ENCODE measurements around the gene PFKFB4. TPM values are rescaled to one million over a fixed set of nuclear protein-coding genes. Genes with fewer than 3 reads are reported as not detected.

The PFKFB4 gene
- polyA plus RNA-seq, 1 of the 3 experiments (the other 2 are of a cell fraction): 5.7 TPM

DNA sequence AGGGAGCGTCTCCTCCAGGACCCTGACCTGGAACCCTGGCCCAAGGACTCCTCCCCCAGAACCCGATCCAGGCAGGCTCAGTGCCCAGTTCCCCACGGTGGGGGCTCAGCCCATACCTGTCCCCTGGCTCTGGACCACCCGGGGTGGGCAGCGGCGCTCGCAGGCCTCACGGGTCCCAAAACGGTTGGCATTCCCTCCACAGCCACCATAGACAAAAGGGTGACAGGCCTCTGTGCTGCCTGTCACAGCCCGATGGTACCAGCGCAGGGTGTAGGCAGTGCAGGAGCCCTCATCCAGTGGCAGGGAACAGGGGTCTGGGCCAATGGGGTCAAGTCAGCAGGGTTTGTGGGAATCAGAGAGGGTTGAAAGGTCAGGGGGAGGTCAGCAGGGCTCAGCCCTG lies 8.1 kb upstream of the PFKFB4 start:
- H3K27me3 ChIP-seq (ENCODE audit: insufficient read depth): no peaks in the 10 kb centered on the region
- TF ChIP-seq SMC3 (IDR thresholded peaks at IDR 0.05; ENCODE audit: low read depth, low read length) (no peak), ELF1 (IDR thresholded peaks at IDR 0.05) (no peak), GATA2 (CRISPR knock-in tag; IDR thresholded peaks at IDR 0.05) (no peak), RCOR1 (IDR thresholded peaks at IDR 0.05; ENCODE audit: low read length) (no peak), MXI1 (IDR thresholded peaks at IDR 0.05; ENCODE audit: low read depth, low read length) (no peak), MEF2A (IDR thresholded peaks at IDR 0.05; ENCODE audit: borderline replicate concordance, low read depth) (no peak), SIN3A (IDR thresholded peaks at IDR 0.05; ENCODE audit: borderline replicate concordance, low read depth, low read length) (no peak), EZH2phosphoT487 (IDR thresholded peaks at IDR 0.05; ENCODE audit: borderline replicate concordance, low read depth) (no peak), TEAD4 (IDR thresholded peaks at IDR 0.05; ENCODE audit: borderline replicate concordance, insufficient read depth) (no peak), RAD21 (IDR thresholded peaks at IDR 0.05; ENCODE audit: low read length) (no peak), FOXM1 (IDR thresholded peaks at IDR 0.05; ENCODE audit: low read depth) (no peak), TCF12 (IDR thresholded peaks at IDR 0.05) (no peak), NFIC (IDR thresholded peaks at IDR 0.05; ENCODE audit: borderline replicate concordance) (no peak)
- TF ChIP-seq, protein P1, sequence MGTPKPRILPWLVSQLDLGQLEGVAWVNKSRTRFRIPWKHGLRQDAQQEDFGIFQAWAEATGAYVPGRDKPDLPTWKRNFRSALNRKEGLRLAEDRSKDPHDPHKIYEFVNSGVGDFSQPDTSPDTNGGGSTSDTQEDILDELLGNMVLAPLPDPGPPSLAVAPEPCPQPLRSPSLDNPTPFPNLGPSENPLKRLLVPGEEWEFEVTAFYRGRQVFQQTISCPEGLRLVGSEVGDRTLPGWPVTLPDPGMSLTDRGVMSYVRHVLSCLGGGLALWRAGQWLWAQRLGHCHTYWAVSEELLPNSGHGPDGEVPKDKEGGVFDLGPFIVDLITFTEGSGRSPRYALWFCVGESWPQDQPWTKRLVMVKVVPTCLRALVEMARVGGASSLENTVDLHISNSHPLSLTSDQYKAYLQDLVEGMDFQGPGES (IDR thresholded peaks at IDR 0.05; ENCODE audit: low read depth, low read length): no peak
- TF ChIP-seq, protein P2, sequence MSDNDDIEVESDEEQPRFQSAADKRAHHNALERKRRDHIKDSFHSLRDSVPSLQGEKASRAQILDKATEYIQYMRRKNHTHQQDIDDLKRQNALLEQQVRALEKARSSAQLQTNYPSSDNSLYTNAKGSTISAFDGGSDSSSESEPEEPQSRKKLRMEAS (IDR thresholded peaks at IDR 0.05; ENCODE audit: low read depth): no peak
- TF ChIP-seq, protein P3, sequence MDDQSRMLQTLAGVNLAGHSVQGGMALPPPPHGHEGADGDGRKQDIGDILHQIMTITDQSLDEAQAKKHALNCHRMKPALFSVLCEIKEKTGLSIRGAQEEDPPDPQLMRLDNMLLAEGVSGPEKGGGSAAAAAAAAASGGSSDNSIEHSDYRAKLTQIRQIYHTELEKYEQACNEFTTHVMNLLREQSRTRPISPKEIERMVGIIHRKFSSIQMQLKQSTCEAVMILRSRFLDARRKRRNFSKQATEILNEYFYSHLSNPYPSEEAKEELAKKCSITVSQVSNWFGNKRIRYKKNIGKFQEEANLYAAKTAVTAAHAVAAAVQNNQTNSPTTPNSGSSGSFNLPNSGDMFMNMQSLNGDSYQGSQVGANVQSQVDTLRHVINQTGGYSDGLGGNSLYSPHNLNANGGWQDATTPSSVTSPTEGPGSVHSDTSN (IDR thresholded peaks at IDR 0.05): no peak
- TF ChIP-seq, protein P4, sequence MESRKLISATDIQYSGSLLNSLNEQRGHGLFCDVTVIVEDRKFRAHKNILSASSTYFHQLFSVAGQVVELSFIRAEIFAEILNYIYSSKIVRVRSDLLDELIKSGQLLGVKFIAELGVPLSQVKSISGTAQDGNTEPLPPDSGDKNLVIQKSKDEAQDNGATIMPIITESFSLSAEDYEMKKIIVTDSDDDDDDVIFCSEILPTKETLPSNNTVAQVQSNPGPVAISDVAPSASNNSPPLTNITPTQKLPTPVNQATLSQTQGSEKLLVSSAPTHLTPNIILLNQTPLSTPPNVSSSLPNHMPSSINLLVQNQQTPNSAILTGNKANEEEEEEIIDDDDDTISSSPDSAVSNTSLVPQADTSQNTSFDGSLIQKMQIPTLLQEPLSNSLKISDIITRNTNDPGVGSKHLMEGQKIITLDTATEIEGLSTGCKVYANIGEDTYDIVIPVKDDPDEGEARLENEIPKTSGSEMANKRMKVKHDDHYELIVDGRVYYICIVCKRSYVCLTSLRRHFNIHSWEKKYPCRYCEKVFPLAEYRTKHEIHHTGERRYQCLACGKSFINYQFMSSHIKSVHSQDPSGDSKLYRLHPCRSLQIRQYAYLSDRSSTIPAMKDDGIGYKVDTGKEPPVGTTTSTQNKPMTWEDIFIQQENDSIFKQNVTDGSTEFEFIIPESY (IDR thresholded peaks at IDR 0.05; ENCODE audit: borderline replicate concordance, low read depth): no peak
- TF ChIP-seq, protein P5, sequence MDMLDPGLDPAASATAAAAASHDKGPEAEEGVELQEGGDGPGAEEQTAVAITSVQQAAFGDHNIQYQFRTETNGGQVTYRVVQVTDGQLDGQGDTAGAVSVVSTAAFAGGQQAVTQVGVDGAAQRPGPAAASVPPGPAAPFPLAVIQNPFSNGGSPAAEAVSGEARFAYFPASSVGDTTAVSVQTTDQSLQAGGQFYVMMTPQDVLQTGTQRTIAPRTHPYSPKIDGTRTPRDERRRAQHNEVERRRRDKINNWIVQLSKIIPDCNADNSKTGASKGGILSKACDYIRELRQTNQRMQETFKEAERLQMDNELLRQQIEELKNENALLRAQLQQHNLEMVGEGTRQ (IDR thresholded peaks at IDR 0.05; ENCODE audit: borderline replicate concordance, low read depth, low read length): no peak
- 90% methylated on average over 6 of the region's 11 CpGs for WGBS (ENCODE audit: low lambda C conversion rate)
- DNase-seq: no peak
- H4K20me1 ChIP-seq (ENCODE audit: insufficient read depth): no peaks in the 10 kb centered on the region
- H3K4me1 ChIP-seq (ENCODE audit: control insufficient read depth in 1 of 2, insufficient read depth in 2 of 2, low read depth in 1 of 2, low read length in 1 of 2): peaks cover 49 to 67% of the 10 kb centered on the region in 2 experiments; a peak in 3 of 4 replicates
- H3K9me3 ChIP-seq: no peaks in the 10 kb centered on the region
- POLR2A ChIA-PET: no interaction called here
- H3F3A ChIP-seq (replicated peaks; ENCODE audit: insufficient read depth): peaks cover 22% of the 10 kb centered on the region
- peak overlapping the region; percentile 57 for H3K9ac ChIP-seq
- H3K4me2 ChIP-seq: peak overlapping the region; percentile 65; the same call in 1 of the 2 replicates
- no peaks in the 10 kb centered on the region for H3K36me3 ChIP-seq (replicated peaks in 1 of 2; ENCODE audit: control insufficient read depth in 1 of 2, insufficient read depth in 2 of 2, low read length in 1 of 2)
- peak overlapping the region; percentile 7 to 93; a peak in 3 of 4 replicates for H3K27ac ChIP-seq (ENCODE audit: low read depth in 2 of 2, low read length in 1 of 2)
- H3K79me2 ChIP-seq (ENCODE audit: insufficient read depth): no peaks in the 10 kb centered on the region
- H3K9me2 ChIP-seq: no peaks in the 10 kb centered on the region
- H2AFZ ChIP-seq (ENCODE audit: low read depth): no peak overlapping the region
- CTCF ChIA-PET: interaction anchor here (0.6 kb wide), 1 partner anchor 13 kb away, joined by 3 read pairs; no protein-coding TSS in a partner anchor
- no peak overlapping the region for H3K4me3 ChIP-seq (ENCODE audit: low read depth in 2 of 2, low read length in 1 of 2)
